NCI-H2227 treated with DMSO at 0.1 percent for 48 hours (cell line): ENCODE results near the gene CFAP45.

Source experiments
- DNase-seq: peaks from one replicate; lab custom pipeline; 2025; lab: John Stamatoyannopoulos, UW

The CFAP45 gene

DNA sequence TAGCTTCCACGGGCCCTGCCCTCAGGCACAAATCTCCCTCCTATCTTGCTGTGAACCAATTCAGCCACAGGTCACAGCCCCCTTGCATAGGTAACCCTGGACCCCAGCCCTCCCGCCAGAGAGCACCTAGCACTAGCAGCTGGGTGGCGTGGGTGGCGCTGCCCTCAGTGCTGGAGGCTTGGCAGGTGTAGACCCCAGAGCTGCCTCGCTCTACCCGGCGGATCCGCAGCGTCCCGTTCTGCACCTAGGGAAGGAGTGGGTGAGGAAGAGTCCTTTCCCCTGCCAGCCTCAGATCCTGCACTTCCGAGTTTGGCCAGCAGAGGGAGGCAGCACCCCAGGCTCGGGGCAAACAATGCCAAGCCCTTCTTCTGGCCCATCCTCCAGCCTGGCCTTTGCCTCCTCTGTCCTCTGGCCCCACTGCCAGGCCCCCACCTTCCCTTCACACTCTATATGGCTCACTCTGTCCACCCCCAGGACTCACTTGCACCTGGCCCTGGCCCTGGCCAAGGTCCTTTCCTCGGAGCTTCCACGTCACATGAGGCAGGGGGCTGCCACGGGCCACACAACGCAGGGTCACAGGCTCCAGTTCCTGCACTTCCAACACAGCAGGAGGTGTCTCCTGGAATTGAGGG lies 36.4 kb upstream of the CFAP45 start:
- DNase-seq: peak; percentile 15

DNA sequence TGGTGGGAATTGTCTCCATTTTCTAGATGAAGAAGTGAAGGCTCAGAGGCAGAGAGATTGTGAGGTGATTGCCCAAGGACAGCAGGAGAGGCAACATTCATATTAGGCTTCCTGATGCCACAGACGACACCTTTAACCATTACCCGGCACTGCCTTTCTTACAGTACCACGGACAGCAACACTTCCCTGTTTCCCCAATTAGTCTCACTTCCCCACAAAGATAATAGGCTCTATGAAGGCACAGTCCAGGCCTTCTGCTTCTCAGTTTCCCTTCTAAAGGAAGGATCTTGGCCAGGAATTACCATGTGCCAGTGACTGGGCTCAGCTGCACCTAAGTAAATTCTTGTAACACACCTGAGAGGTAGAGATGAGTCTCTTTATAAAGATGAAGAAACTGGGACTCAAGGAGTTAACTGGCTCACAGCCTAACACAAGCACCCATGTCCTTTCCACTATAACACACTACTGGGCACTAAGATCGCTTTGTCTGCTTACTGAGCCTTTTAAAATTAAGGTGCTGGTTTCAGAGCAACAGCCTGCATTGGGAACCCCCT lies 35.8 kb upstream of the CFAP45 start:
- DNase-seq: no peak

DNA sequence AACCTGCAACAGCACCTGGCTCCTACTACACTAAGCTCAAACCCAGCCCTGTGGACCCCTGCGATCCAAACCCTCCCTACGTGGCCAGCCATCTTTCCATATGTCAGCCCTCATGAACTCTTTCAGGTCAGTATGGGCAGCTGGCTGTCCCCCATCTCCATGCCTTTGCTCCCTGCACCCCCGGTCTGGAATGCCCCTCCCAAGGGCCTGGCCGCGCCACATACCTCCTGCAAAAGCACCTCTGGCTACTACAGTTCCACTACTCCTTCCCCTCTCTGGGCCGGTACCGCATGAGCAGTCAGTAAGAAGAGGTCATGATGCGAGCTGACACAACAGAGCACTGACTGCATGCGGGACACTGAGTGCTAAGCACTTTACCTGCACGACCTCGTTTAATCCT lies 35.3 kb upstream of the CFAP45 start:
- DNase-seq: no peak

DNA sequence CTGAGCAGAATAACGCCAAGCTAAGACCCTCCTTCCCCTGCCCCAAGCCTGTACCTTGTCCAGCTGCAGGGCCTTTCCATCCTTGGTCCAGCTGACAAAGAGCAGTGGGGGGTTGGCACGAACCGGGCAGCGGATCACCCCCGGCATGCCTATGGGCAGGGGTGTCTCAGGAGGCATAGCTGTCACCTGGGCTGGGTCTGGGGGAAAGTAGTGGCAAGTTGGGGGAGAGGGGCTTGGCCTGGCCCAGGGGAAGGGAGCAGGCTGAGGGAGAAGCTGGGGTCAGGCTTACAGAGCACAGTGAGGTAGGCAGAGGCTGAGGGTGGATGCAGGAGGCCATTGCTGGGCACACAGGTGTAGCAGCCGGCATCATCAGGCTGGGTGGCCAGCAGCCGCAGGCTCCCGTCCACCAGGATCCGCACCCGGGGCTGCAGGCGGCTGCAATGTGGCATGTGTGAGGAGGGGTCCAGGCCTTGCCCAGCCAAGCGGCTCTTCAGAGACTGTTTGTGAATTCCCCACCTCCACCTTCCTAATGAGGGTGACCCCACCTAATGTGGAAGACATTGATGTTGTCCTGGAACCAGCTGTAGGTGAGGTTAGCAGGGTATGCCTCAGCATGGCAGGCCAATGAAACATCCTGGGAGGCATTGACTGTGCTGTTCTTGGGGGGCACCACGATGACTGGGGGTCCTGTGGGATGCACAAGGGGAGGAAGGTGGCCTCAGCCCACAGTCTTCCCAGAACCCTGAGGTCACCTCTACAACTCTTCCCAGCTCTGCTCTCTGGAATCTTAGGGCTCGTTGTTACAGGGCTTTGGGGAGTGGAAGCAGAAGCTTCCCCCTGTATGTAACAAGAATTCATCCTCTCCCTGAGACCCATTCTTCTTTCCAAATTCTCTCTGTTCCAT lies 34.4 kb upstream of the CFAP45 start:
- no peak for DNase-seq

GRCh38 chr1:159933347-159933746 lies 33.4 kb upstream of the CFAP45 start:
- no peak for DNase-seq

- no peak for DNase-seq
Observed at GRCh38 chr1:159932296-159933285, 32.6 kb upstream of the CFAP45 start.

GRCh38 chr1:159931795-159932173 lies 31.8 kb upstream of the CFAP45 start:
- no peak for DNase-seq

DNA sequence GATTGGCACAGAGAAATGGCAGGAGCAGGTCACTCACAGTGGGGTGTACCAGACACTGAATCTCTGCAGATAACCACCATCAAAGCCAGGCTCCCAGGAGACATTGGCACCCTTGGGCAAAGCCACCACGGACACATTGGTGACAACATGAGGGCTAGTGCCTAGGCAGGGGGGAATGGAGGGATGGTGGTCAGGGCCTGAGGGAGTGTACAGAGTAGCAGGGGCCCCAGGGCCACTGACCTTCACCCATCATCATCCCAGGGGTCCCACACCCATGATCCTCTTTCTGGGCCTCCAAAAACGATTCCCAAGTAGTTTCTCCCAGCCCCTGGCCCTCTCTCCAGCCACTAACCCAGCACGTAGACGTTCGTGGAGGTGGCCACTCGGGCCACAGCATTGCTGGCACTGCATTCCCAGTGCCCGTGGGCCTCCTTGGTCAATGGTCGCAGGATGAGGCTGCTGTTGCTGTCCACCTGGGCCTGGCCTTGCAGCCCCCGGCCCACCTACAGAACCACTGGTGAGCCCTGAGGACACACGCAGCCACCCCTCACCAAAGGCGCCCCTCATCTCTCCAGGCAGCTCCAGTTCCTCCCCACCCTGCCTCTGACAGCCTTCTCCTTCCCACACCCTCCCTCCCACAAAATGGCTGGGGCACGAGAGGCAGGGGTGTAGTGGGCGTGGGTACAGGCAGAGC lies 31.3 kb upstream of the CFAP45 start:
- no peak for DNase-seq

DNA sequence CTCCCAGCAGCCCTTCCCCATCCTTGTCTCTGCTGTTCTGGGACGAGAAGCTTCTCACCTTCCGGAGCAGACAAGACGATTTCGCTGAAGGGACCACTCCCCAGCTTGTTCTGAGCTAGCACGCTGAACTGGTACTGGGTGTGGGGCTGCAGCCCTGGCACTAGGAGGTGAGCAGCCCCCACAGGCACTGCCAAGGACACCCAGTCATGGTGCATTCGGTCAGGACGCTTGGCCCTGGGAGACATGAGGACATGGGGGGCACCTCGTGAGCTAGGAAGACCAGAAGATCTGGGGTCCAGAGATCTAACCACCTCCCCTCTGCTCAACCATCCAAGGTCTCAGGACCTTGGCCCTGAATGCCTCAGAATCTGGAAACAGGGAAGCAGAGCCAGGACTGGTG lies 30.7 kb upstream of the CFAP45 start:
- no peak for DNase-seq

DNA sequence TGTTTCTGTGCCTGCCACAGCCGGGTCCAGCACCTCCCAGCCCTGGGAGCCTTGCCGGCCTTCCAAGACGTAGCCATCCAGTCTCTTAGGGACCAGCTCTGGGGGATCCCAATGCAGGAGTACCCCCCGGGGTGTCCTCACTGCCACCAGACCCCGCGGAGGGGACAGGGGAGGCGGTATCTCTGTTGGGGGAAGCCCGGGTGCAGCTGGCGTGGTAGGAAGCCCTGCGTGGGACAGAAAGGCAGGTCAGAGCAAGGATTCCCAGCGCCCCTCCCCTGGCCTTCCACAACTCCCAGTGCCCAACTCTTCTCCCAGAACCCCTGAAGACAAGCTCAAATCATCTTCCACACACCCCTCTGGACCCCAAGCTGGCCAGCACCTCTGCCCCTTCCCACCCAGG lies 30.3 kb upstream of the CFAP45 start:
- no peak for DNase-seq

DNA sequence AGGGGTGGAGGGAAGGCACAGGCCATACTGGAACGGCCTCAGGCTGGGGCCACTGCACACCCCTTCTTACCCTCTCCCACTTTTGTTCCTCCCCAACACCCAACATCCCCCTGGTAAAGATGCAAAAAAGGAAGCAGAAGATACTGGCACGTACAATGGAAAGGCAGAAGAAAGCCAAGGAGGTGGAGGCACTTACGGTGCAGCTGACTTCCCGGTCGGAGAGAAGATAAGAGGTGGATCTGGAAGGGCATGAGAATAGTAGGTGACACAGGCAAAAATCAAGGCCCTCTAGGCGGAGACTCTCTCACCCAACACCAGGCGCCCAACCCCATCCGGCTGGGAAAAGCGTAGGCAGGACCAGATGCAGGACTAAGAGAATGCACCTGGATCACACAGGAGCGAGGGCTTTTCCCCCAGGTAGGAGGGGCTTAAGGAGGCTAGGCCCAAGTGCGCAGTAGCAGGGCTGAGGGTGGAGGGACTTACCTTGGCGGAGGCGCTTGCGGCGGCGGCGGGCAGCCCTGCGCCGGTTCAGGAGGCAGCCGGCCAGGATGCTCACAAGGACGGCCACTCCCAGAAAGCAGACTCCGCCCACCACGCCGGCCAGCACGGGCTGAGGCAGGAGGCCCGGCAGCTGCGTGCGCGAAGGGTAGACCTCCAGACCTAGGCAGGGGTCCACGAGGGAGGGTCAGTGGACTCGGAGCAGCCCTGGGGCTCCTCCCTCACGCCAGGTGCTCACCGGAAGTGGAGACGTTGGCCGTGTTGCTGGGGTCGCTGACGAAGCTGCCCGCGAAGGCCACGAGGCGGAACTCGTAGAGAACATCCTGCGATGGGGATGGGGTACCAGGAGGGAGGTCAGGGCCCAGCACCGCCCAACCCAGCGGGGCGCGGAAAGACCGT lies 29.4 kb upstream of the CFAP45 start:
- DNase-seq: no peak

- DNase-seq: no peak
Observed at GRCh38 chr1:159928491-159929050, 28.6 kb upstream of the CFAP45 start.

DNA sequence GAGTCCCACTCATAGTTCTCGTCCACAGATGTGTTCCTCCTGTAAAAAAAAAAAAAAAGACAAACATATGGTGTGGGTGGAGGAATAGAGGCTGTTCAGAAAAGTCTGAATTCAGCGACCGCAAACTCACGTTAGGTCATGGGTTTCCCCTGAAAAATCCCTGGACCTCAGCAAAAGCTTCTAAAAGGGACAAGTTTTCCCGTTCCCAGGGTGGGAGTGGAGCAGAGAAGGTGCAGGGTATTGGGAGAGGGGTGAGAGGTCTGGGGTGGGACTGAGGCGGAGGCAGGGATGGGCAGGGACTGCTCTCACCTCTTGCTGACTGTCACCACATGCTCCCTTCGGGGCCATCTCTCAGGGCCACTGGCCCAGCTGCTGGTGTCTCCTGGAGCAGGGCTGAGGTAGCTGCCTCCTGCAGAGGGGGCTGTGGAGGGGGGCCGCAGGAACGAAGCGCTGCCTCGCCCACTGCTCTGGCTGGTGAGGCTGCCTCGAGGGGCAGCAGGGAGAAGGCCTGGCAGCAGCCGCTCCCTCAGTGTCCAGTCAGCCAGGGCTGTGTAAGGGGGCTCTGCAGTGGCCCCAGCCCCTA lies 28.0 kb upstream of the CFAP45 start:
- no peak for DNase-seq

GRCh38 chr1:159927211-159927848 lies 27.4 kb upstream of the CFAP45 start:
- no peak for DNase-seq

DNA sequence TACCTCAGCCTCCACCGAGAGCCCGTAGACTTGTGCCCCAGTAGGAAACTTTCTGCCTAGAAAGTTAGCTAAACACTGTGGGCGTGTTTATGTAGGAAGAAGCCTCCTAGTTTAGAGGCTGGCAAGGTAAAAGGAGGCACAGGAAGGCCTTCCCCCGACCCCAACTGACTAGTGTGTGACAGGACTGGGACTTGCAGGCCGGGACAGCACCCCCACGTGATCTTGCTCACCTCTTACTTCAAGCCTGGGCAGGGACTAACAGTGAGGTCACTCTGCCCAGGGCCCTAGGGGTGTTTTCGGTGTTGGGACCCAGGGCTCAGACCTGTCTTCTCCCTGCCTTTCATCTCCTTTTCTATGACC lies 25.7 kb upstream of the CFAP45 start:
- DNase-seq: no peak

GRCh38 chr1:159924791-159925718 lies 25.1 kb upstream of the CFAP45 start, which contains the start of gene TAGLN2:
Gene TAGLN2, minus strand, starts transcription at chr1:159925507. Its CDS starts 4,998 bp downstream, at chr1:159920509.
- peak; percentile 79 for DNase-seq

GRCh38 chr1:159924025-159924790 lies 24.2 kb upstream of the CFAP45 start:
- DNase-seq: no peak
